ENCODE measurements around the gene CD19. TPM values are rescaled to one million over a fixed set of nuclear protein-coding genes. Genes with fewer than 3 reads are reported as not detected.

The CD19 gene
- total RNA-seq, 1 donor from 2014 or later = not detected

Other genes with a start within 250 kb of the CD19 start
- gene EIF3C, start 220.5 kb upstream of the CD19 start, total RNA-seq = 378 TPM
- 0.19 TPM for gene NPIPB9, start 180.2 kb upstream of the CD19 start, total RNA-seq
- gene ATXN2L, start 109.0 kb upstream of the CD19 start, total RNA-seq = 43.9 TPM
- 253 TPM for gene TUFM, start 85.6 kb upstream of the CD19 start, total RNA-seq
- 40.2 TPM for gene SH2B1, start 68.1 kb upstream of the CD19 start, total RNA-seq
- gene ATP2A1, start 53.5 kb upstream of the CD19 start, total RNA-seq = not detected
- gene RABEP2, start 6.7 kb upstream of the CD19 start, total RNA-seq = 18.2 TPM
- gene NFATC2IP, start 19.0 kb downstream of the CD19 start, total RNA-seq = 15.8 TPM
- gene SPNS1, start 42.8 kb downstream of the CD19 start, total RNA-seq = 15.3 TPM
- gene LAT, start 53.1 kb downstream of the CD19 start, total RNA-seq = 2.4 TPM